ENCODE results near the gene PIP5KL1. TPM values are rescaled to one million over a fixed set of nuclear protein-coding genes. Genes with fewer than 3 reads are reported as not detected.

Gene PIP5KL1
- total RNA-seq, 1 donor from 2014 or later, result 4.3 TPM

GRCh38 chr9:127887792-127888191 lies 42.8 kb downstream of the PIP5KL1 start:
- Mint-ChIP-seq H3K4me3 (ENCODE audit: unreplicated experiment) (no peak overlapping the region), H3K4me1 (ENCODE audit: low read depth) (peaks cover 29% of the 10 kb centered on the region), H3K27ac (ENCODE audit: unreplicated experiment) (no peak overlapping the region), H3K9me3 (ENCODE audit: low read depth) (no peaks in the 10 kb centered on the region), H3K27me3 (ENCODE audit: low read depth) (no peaks in the 10 kb centered on the region), H3K36me3 (ENCODE audit: low read depth) (peaks cover 27% of the 10 kb centered on the region)
- peak; percentile 17 for TF ChIP-seq CTCF (IDR thresholded peaks at IDR 0.05)
- DNase-seq (ENCODE audit: low spot score), result no peak

- Mint-ChIP-seq H3K27ac (ENCODE audit: unreplicated experiment) (no peak overlapping the region), H3K4me3 (ENCODE audit: unreplicated experiment) (no peak overlapping the region), H3K27me3 (ENCODE audit: low read depth) (no peaks in the 10 kb centered on the region), H3K36me3 (ENCODE audit: low read depth) (peaks cover 23% of the 10 kb centered on the region), H3K9me3 (ENCODE audit: low read depth) (no peaks in the 10 kb centered on the region), H3K4me1 (ENCODE audit: low read depth) (peaks cover 24% of the 10 kb centered on the region)
- TF ChIP-seq CTCF (IDR thresholded peaks at IDR 0.05), result no peak
- DNase-seq (ENCODE audit: low spot score), result peak; percentile 79
Measured at GRCh38 chr9:127886401-127886972, 44.1 kb downstream of the PIP5KL1 start.

- no peak for DNase-seq (ENCODE audit: low spot score)
- Mint-ChIP-seq H3K27ac (ENCODE audit: unreplicated experiment) (peak overlapping the region; percentile 87), H3K9me3 (ENCODE audit: low read depth) (no peaks in the 10 kb centered on the region), H3K27me3 (ENCODE audit: low read depth) (no peaks in the 10 kb centered on the region), H3K4me3 (ENCODE audit: unreplicated experiment) (no peak overlapping the region), H3K4me1 (ENCODE audit: low read depth) (peaks cover 24% of the 10 kb centered on the region), H3K36me3 (ENCODE audit: low read depth) (peaks cover 21% of the 10 kb centered on the region)
- no peak for TF ChIP-seq CTCF (IDR thresholded peaks at IDR 0.05)
Measured at GRCh38 chr9:127885508-127886281, 44.9 kb downstream of the PIP5KL1 start.

GRCh38 chr9:127884976-127885490 lies 45.5 kb downstream of the PIP5KL1 start:
- Mint-ChIP-seq H3K4me1 (ENCODE audit: low read depth) (peaks cover 24% of the 10 kb centered on the region), H3K36me3 (ENCODE audit: low read depth) (peaks cover 17% of the 10 kb centered on the region), H3K4me3 (ENCODE audit: unreplicated experiment) (no peak overlapping the region), H3K27ac (ENCODE audit: unreplicated experiment) (peak overlapping the region; percentile 87), H3K27me3 (ENCODE audit: low read depth) (no peaks in the 10 kb centered on the region), H3K9me3 (ENCODE audit: low read depth) (no peaks in the 10 kb centered on the region)
- no peak for TF ChIP-seq CTCF (IDR thresholded peaks at IDR 0.05)
- DNase-seq (ENCODE audit: low spot score), result peak; percentile 60

GRCh38 chr9:127884427-127884911 lies 46.1 kb downstream of the PIP5KL1 start:
- no peak overlapping the region for H3K4me3 Mint-ChIP-seq (ENCODE audit: unreplicated experiment)
- no peak for TF ChIP-seq CTCF (IDR thresholded peaks at IDR 0.05)
- H3K27ac Mint-ChIP-seq (ENCODE audit: unreplicated experiment), result peak overlapping the region; percentile 87
- H3K36me3 Mint-ChIP-seq (ENCODE audit: low read depth), result peaks cover 15% of the 10 kb centered on the region
- H3K9me3 Mint-ChIP-seq (ENCODE audit: low read depth), result no peaks in the 10 kb centered on the region
- no peaks in the 10 kb centered on the region for H3K27me3 Mint-ChIP-seq (ENCODE audit: low read depth)
- H3K4me1 Mint-ChIP-seq (ENCODE audit: low read depth), result peaks cover 24% of the 10 kb centered on the region
- peak; percentile 82 for DNase-seq (ENCODE audit: low spot score)
